WTC11 (cell line): ENCODE results near the gene ACTR3C. TPM values are rescaled to one million over a fixed set of nuclear protein-coding genes. Genes with fewer than 3 reads are reported as not detected.

Source experiments
- ATAC-seq: fragments of 200-7000 bp; cut with Tn5 transposase; 2 replicates; pipeline ENCODE4 v1.10.0; 2021; ENCODE audit warnings: mild to moderate bottlenecking, moderate library complexity
- CTCF ChIA-PET: fragments of 300-600 bp; sonication (Branson Sonifier 250); formaldehyde crosslinking; loops from one replicate; lab custom pipeline; 2021; ENCODE audit warnings: antibody characterized with exemption; lab: Charles Lee
- POLR2A ChIA-PET: fragments of 350-600 bp; sonication (Branson Sonifier 250); formaldehyde crosslinking; loops from one replicate; lab custom pipeline; 2021; ENCODE audit warnings: antibody characterized with exemption; lab: Charles Lee
- DNase-seq: peaks from one replicate; pipeline ENCODE4 v3.0.0; 2021; ENCODE audit warnings: low spot score
- H3K27ac Mint-ChIP-seq: 2 replicates; pipeline ENCODE4 v1.8.0; 2021; ENCODE audit warnings: mixed read lengths
- H3K27me3 Mint-ChIP-seq: 2 replicates; pipeline ENCODE4 v1.8.0; 2021; ENCODE audit warnings: low read depth, mild to moderate bottlenecking, moderate library complexity, mixed read lengths
- H3K36me3 Mint-ChIP-seq: 2 replicates; pipeline ENCODE4 v1.8.0; 2021; ENCODE audit warnings: mixed read lengths
- H3K4me1 Mint-ChIP-seq: 2 replicates; pipeline ENCODE4 v1.8.0; 2022; ENCODE audit warnings: mixed read lengths
- H3K4me3 Mint-ChIP-seq: 2 replicates; pipeline ENCODE4 v1.8.0; 2021; ENCODE audit warnings: mild to moderate bottlenecking, moderate library complexity, mixed read lengths
- H3K9me3 Mint-ChIP-seq: 2 replicates; pipeline ENCODE4 v1.8.0; 2021; ENCODE audit warnings: mixed read lengths
- E2F1 ChIP-seq: sonication (generic); formaldehyde crosslinking; IDR thresholded peaks from 2 replicates; pipeline ENCODE4 v1.8.0; 2022; ENCODE audit warnings: mild to moderate bottlenecking, missing genetic modification reagents
- ERG ChIP-seq: fragments of 250-450 bp; sonication (Bioruptor Pico); IDR thresholded peaks from 2 replicates; pipeline ENCODE4 v1.8.0; 2021; ENCODE audit warnings: mild to moderate bottlenecking
- GABPB1 ChIP-seq: sonication (generic); formaldehyde crosslinking; IDR thresholded peaks from 2 replicates; pipeline ENCODE4 v1.8.1; 2023; ENCODE audit warnings: mild to moderate bottlenecking, missing genetic modification reagents
- MLX ChIP-seq: sonication (generic); formaldehyde crosslinking; IDR thresholded peaks from 2 replicates; pipeline ENCODE4 v1.8.1; 2023; ENCODE audit warnings: mild to moderate bottlenecking, missing genetic modification reagents, moderate library complexity
- NFE2L1 ChIP-seq: sonication (generic); formaldehyde crosslinking; IDR thresholded peaks from 2 replicates; pipeline ENCODE4 v1.8.1; 2023; ENCODE audit warnings: missing genetic modification reagents
- SOX15 ChIP-seq: fragments of 250-450 bp; sonication (Bioruptor Pico); IDR thresholded peaks from 2 replicates; pipeline ENCODE4 v1.9.0; 2021; ENCODE audit warnings: mild to moderate bottlenecking
- ZNF121 ChIP-seq: sonication (generic); formaldehyde crosslinking; IDR thresholded peaks from 2 replicates; pipeline ENCODE4 v1.8.0; 2023; ENCODE audit warnings: missing genetic modification reagents
- ZNF232 ChIP-seq: sonication (generic); formaldehyde crosslinking; IDR thresholded peaks from 2 replicates; pipeline ENCODE4 v1.8.0; 2022; ENCODE audit warnings: mild to moderate bottlenecking, missing genetic modification reagents
- ZNF281 ChIP-seq: sonication (generic); formaldehyde crosslinking; IDR thresholded peaks from 2 replicates; pipeline ENCODE4 v1.8.0; 2023; ENCODE audit warnings: mild to moderate bottlenecking, missing genetic modification reagents
- ZNF423 ChIP-seq: fragments of 250-450 bp; sonication (Bioruptor Pico); IDR thresholded peaks from 2 replicates; pipeline ENCODE4 v2.1.2; 2022; ENCODE audit warnings: mild to moderate bottlenecking, moderate library complexity
- ZSCAN18 ChIP-seq: fragments of 250-450 bp; sonication (Bioruptor Pico); IDR thresholded peaks from 2 replicates; pipeline ENCODE4 v2.1.2; 2022; ENCODE audit warnings: mild to moderate bottlenecking, moderate library complexity
- total RNA-seq: library from RNA; stranded (reverse); gene quantifications from 3 replicates; pipeline ENCODE4 v1.2.3, GENCODE V29; 2021
- TF ChIP-seq, protein P1 (sequence below): sonication (generic); formaldehyde crosslinking; IDR thresholded peaks from 2 replicates; pipeline ENCODE4 v1.8.1; 2023; ENCODE audit warnings: mild to moderate bottlenecking, moderate library complexity, missing genetic modification reagents
- TF ChIP-seq, protein P2 (sequence below): fragments of 200-600 bp; IDR thresholded peaks from 2 replicates; pipeline ENCODE4 v1.8.0; 2022; ENCODE audit warnings: antibody characterized with exemption
- TF ChIP-seq, protein P3 (sequence below): sonication (generic); formaldehyde crosslinking; IDR thresholded peaks from 2 replicates; pipeline ENCODE4 v1.8.1; 2023; ENCODE audit warnings: mild to moderate bottlenecking, missing genetic modification reagents, moderate library complexity

ACTR3C gene
- total RNA-seq, 1 experiment from 2014 or later: 1.4 TPM

DNA sequence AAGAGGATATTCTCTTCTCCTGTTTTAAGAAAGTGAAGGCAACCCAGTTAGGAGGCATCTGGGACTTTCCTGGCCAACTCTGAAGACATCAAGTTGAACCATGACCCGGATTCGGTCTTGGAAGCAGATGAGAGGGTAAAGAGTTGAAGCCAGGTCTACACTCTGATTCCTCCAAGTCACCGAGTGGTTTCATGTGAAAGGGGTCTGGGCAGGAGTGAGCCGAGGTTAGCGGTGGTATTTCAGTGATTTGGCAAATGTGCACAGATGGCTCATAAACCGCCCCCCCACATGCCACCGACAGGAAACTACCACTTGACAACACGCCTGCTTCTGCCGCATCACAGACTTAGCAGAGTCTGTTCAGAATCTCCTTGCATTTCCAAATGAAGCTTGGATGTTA is 33.9 kb upstream of the ACTR3C start (continued):
- TF ChIP-seq ZNF232 (CRISPR knock-in tag) (no peak), ERG (no peak), SOX15 (no peak), ZSCAN18 (CRISPR knock-in tag) (no peak), NFE2L1 (CRISPR knock-in tag) (no peak), ZNF281 (no peak), ZNF423 (no peak), E2F1 (CRISPR knock-in tag) (no peak), MLX (CRISPR knock-in tag) (no peak), ZNF121 (CRISPR knock-in tag) (no peak)
- TF ChIP-seq, protein P1, sequence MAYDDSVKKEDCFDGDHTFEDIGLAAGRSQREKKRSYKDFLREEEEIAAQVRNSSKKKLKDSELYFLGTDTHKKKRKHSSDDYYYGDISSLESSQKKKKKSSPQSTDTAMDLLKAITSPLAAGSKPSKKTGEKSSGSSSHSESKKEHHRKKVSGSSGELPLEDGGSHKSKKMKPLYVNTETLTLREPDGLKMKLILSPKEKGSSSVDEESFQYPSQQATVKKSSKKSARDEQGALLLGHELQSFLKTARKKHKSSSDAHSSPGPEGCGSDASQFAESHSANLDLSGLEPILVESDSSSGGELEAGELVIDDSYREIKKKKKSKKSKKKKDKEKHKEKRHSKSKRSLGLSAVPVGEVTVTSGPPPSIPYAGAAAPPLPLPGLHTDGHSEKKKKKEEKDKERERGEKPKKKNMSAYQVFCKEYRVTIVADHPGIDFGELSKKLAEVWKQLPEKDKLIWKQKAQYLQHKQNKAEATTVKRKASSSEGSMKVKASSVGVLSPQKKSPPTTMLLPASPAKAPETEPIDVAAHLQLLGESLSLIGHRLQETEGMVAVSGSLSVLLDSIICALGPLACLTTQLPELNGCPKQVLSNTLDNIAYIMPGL (CRISPR knock-in tag): no peak

DNA sequence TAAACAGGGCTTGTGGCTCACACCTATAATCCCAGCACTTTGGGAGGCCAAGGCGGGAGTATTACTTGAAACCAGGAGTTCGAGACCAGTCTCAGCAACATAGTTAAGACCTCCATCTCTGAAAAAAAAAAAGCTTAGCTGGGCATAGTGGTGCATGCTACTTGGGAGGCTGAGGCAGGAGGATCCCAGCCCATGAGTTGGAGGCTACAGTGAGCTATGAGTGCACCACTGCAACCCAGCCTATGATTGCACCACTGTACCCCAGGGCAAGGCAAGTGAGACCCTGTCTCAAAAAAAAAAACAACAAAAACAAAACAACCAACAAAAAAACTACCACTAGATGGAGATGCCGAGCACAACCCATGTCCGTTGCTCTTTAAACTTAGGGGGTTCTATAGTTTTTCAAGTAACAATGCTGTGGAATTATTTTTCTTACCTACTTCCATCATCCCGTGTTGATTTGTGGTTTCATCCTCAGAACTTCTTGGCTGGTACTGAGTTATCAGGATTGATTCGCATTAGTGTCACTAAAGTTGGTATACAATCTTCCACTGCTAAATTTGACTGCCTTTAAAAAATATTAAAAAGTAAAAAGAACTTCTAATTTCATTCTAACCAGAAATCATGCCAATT is 33.0 kb upstream of the ACTR3C start:
- POLR2A ChIA-PET: no interaction called here
- CTCF ChIA-PET: interaction anchor here (0.7 to 1.8 kb wide), 4 partner anchors 10 to 56 kb away, joined by 3 to 7 read pairs (median 3); partner anchors contain the start of gene REPIN1

More for the DNA sequence above, 33.0 kb upstream of the ACTR3C start:
- no peaks in the 10 kb centered on the region; the same call in 1 of the 2 replicates for H3K9me3 Mint-ChIP-seq
- no peaks in the 10 kb centered on the region for H3K36me3 Mint-ChIP-seq
- H3K27me3 Mint-ChIP-seq: no peaks in the 10 kb centered on the region
- H3K4me1 Mint-ChIP-seq: peaks cover 19% of the 10 kb centered on the region
- no peak overlapping the region for H3K4me3 Mint-ChIP-seq
- TF ChIP-seq, protein P2, sequence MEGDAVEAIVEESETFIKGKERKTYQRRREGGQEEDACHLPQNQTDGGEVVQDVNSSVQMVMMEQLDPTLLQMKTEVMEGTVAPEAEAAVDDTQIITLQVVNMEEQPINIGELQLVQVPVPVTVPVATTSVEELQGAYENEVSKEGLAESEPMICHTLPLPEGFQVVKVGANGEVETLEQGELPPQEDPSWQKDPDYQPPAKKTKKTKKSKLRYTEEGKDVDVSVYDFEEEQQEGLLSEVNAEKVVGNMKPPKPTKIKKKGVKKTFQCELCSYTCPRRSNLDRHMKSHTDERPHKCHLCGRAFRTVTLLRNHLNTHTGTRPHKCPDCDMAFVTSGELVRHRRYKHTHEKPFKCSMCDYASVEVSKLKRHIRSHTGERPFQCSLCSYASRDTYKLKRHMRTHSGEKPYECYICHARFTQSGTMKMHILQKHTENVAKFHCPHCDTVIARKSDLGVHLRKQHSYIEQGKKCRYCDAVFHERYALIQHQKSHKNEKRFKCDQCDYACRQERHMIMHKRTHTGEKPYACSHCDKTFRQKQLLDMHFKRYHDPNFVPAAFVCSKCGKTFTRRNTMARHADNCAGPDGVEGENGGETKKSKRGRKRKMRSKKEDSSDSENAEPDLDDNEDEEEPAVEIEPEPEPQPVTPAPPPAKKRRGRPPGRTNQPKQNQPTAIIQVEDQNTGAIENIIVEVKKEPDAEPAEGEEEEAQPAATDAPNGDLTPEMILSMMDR: peak; percentile 46
- peak; percentile 44; the same call in 1 of the 2 replicates for TF ChIP-seq GABPB1 (CRISPR knock-in tag)
- TF ChIP-seq, protein P3, sequence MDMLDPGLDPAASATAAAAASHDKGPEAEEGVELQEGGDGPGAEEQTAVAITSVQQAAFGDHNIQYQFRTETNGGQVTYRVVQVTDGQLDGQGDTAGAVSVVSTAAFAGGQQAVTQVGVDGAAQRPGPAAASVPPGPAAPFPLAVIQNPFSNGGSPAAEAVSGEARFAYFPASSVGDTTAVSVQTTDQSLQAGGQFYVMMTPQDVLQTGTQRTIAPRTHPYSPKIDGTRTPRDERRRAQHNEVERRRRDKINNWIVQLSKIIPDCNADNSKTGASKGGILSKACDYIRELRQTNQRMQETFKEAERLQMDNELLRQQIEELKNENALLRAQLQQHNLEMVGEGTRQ (CRISPR knock-in tag): no peak
- peak; percentile 43 for ATAC-seq
- no peak for DNase-seq
- no peak overlapping the region for H3K27ac Mint-ChIP-seq
